PC-3 (cell line): ENCODE results near the gene NDUFS2. TPM values are rescaled to one million over a fixed set of nuclear protein-coding genes. Genes with fewer than 3 reads are reported as not detected.

ENCODE experiments used
- ATAC-seq: fragments of 200-7000 bp; cut with Tn5 transposase; 2 replicates; pipeline ENCODE4 v1.9.1; 2020; ENCODE audit warnings: mild to moderate bottlenecking, moderate library complexity
- BruUV-seq: library from RNA; stranded (reverse); fragments of 400-500 nt; replicated peaks from 2 replicates; lab custom pipeline; 2021; lab: Mats Ljungman, UMichigan
- CTCF ChIA-PET: fragments of 300-600 bp; sonication (Branson Sonifier 250); formaldehyde crosslinking; loops from one replicate; lab custom pipeline; 2022; ENCODE audit warnings: antibody characterized with exemption; lab: Charles Lee
- POLR2A ChIA-PET: fragments of 300-600 bp; sonication (Branson Sonifier 250); formaldehyde crosslinking; loops from one replicate; lab custom pipeline; 2022; ENCODE audit warnings: antibody characterized with exemption; ENCODE audit not compliant: unreplicated experiment; lab: Charles Lee
- DNase-seq: peaks from one replicate; pipeline ENCODE4 v3.0.0-alpha.2; 2015
- H2AFZ ChIP-seq: fragments of 300-600 bp; sonication (generic); 2 replicates; pipeline ENCODE4 v1.6.0; 2016; ENCODE audit warnings: antibody characterized with exemption, low read length
- H3F3A ChIP-seq: fragments of 300-600 bp; sonication (generic); one replicate; pipeline ENCODE4 v1.6.0; 2017; ENCODE audit warnings: antibody characterized with exemption, low read length, control low read depth, mild to moderate bottlenecking; ENCODE audit not compliant: unreplicated experiment
- H3K27ac ChIP-seq: fragments of 300-600 bp; sonication (generic); 2 replicates; pipeline ENCODE4 v1.5.1; 2016; ENCODE audit warnings: mild to moderate bottlenecking, low read length
- H3K27me3 ChIP-seq: fragments of 300-600 bp; sonication (generic); 2 replicates; pipeline ENCODE4 v1.6.1; 2016; ENCODE audit warnings: low read length, mixed read lengths
- H3K36me3 ChIP-seq: fragments of 300-600 bp; sonication (generic); 2 replicates; pipeline ENCODE4 v1.6.1; 2016; ENCODE audit warnings: low read depth, mixed run types, low read length, mixed read lengths
- H3K4me1 ChIP-seq: fragments of 300-600 bp; sonication (generic); 2 replicates; pipeline ENCODE4 v1.5.1; 2016; ENCODE audit warnings: low read length; ENCODE audit not compliant: insufficient read depth
- H3K4me2 ChIP-seq: fragments of 300-600 bp; sonication (generic); 2 replicates; pipeline ENCODE4 v1.6.0; 2016; ENCODE audit warnings: low read length
- H3K4me3 ChIP-seq: fragments of 300-600 bp; sonication (generic); 2 replicates; pipeline ENCODE4 v1.5.1; 2016; ENCODE audit warnings: mild to moderate bottlenecking, low read length, mixed read lengths
- H3K79me2 ChIP-seq: fragments of 300-600 bp; sonication (generic); 2 replicates; pipeline ENCODE4 v1.6.1; 2017; ENCODE audit warnings: low read length, mixed read lengths
- H3K9ac ChIP-seq: fragments of 300-600 bp; sonication (generic); 2 replicates; pipeline ENCODE4 v1.6.0; 2016; ENCODE audit warnings: mild to moderate bottlenecking, low read length
- H3K9me2 ChIP-seq: fragments of 300-600 bp; sonication (generic); replicated peaks from 2 replicates; pipeline ENCODE4 v1.6.1; 2016; ENCODE audit warnings: mixed run types, low read length, mixed read lengths
- H3K9me3 ChIP-seq: fragments of 300-600 bp; sonication (generic); 2 replicates; pipeline ENCODE4 v1.6.1; 2016; ENCODE audit warnings: low read length, mixed read lengths
- H4K20me1 ChIP-seq: fragments of 300-600 bp; sonication (generic); 2 replicates; pipeline ENCODE4 v1.6.1; 2016; ENCODE audit warnings: low read length, mixed read lengths
- EZH2 ChIP-seq: fragments of 300-600 bp; sonication (generic); IDR thresholded peaks from one replicate; pipeline ENCODE4 v1.6.1; 2017; ENCODE audit warnings: antibody characterized with exemption, mild to moderate bottlenecking, low read length; ENCODE audit not compliant: unreplicated experiment
- EZH2phosphoT487 ChIP-seq: fragments of 300-600 bp; sonication (generic); IDR thresholded peaks from 2 replicates; pipeline ENCODE4 v1.6.1; 2018; ENCODE audit warnings: mild to moderate bottlenecking, antibody characterized with exemption, low read length, borderline replicate concordance
- intact Hi-C: fragments of 100-400 bp; cut with micrococcal nuclease; formaldehyde crosslinking; loops from 2 replicates; pipeline ENCODE4 v1.9.0; 2023
- total RNA-seq: library from RNA; depleted of rRNA; stranded (reverse); fragments of >200 nt; gene quantifications from 2 replicates; pipeline ENCODE4 v1.2.3, GENCODE V29; 2014
- TF ChIP-seq, protein P1 (sequence below): fragments of 300-600 bp; sonication (generic); conservative IDR thresholded peaks from 2 replicates; pipeline ENCODE4 v1.5.1; 2017; ENCODE audit warnings: antibody characterized with exemption, low read depth, mild to moderate bottlenecking, low read length

NDUFS2 gene
- total RNA-seq, 1 experiment from 2014 or later: 168 TPM

- Histone ChIP-seq H3K79me2 (peaks cover 19% of the 10 kb centered on the region), H3K9me3 (no peaks in the 10 kb centered on the region), H3K27me3 (no peaks in the 10 kb centered on the region), H3K4me2 (no peak overlapping the region), H3K9ac (no peak overlapping the region), H3K27ac (no peak overlapping the region), H3K4me1 (peaks cover 18% of the 10 kb centered on the region), H3K36me3 (peaks cover 47% of the 10 kb centered on the region; the same call in 1 of the 2 replicates), H2AFZ (no peak overlapping the region), H3F3A (no peaks in the 10 kb centered on the region), H3K4me3 (no peak overlapping the region), H4K20me1 (no peaks in the 10 kb centered on the region), H3K9me2 (no peaks in the 10 kb centered on the region)
- no peak for TF ChIP-seq EZH2
- no peak for TF ChIP-seq EZH2phosphoT487
- TF ChIP-seq, protein P1, sequence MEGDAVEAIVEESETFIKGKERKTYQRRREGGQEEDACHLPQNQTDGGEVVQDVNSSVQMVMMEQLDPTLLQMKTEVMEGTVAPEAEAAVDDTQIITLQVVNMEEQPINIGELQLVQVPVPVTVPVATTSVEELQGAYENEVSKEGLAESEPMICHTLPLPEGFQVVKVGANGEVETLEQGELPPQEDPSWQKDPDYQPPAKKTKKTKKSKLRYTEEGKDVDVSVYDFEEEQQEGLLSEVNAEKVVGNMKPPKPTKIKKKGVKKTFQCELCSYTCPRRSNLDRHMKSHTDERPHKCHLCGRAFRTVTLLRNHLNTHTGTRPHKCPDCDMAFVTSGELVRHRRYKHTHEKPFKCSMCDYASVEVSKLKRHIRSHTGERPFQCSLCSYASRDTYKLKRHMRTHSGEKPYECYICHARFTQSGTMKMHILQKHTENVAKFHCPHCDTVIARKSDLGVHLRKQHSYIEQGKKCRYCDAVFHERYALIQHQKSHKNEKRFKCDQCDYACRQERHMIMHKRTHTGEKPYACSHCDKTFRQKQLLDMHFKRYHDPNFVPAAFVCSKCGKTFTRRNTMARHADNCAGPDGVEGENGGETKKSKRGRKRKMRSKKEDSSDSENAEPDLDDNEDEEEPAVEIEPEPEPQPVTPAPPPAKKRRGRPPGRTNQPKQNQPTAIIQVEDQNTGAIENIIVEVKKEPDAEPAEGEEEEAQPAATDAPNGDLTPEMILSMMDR: no peak
- ChIA-PET CTCF (no interaction called here), POLR2A (no interaction called here)
- DNase-seq: no peak
- intact Hi-C loops: no loop called here
- ATAC-seq: no peak
- no TSS peak for BruUV-seq
These were observed 27.3 kb upstream of the NDUFS2 start for GRCh38 chr1:161174911-161175310.

- TF ChIP-seq, protein P1: no peak
- TF ChIP-seq EZH2 (no peak), EZH2phosphoT487 (no peak)
- peak overlapping the region; percentile 87 for H3K4me3 ChIP-seq
- no peak for ATAC-seq
- BruUV-seq: no TSS peak
- no peaks in the 10 kb centered on the region for H3K9me3 ChIP-seq
- H4K20me1 ChIP-seq: no peaks in the 10 kb centered on the region
- peak overlapping the region; percentile 80; the same call in 1 of the 2 replicates for H3K9ac ChIP-seq
- H3F3A ChIP-seq: no peaks in the 10 kb centered on the region
- H3K9me2 ChIP-seq: no peaks in the 10 kb centered on the region
- ChIA-PET CTCF (no interaction called here), POLR2A (no interaction called here)
- DNase-seq: no peak
- peaks cover 19% of the 10 kb centered on the region for H3K79me2 ChIP-seq
- intact Hi-C loops: no loop called here
- H3K4me1 ChIP-seq: peaks cover 18% of the 10 kb centered on the region
- no peak overlapping the region for H3K27ac ChIP-seq
- peaks cover 40% of the 10 kb centered on the region; the same call in 1 of the 2 replicates for H3K36me3 ChIP-seq
- H3K4me2 ChIP-seq: peak overlapping the region; percentile 94
- no peak overlapping the region for H2AFZ ChIP-seq
- H3K27me3 ChIP-seq: no peaks in the 10 kb centered on the region
These were observed 26.3 kb upstream of the NDUFS2 start for GRCh38 chr1:161175771-161176453.
